ENCODE data around the gene SHH. TPM values are rescaled to one million over a fixed set of nuclear protein-coding genes. Genes with fewer than 3 reads are reported as not detected.

SHH gene
- total and polyA plus RNA-seq, 2 donors (not counting 1 experiment from before 2014, with no cell fraction given): under 0.01 TPM; not detected in 1

GRCh38 chr7:155775691-155776090 is 36.6 kb downstream of the SHH start:
- Histone ChIP-seq H3K4me1 (ENCODE audit: control insufficient read depth, extremely low read depth, insufficient read depth, low read length) (no peaks in the 10 kb centered on the region), H3K4me2 (ENCODE audit: extremely low read depth, insufficient read depth, low read length) (no peak overlapping the region), H3K4me3 (replicated peaks in 1 of 4; ENCODE audit: control extremely low read depth in 1 of 4, insufficient read depth in 1 of 4, low read depth in 3 of 4, low read length in 4 of 4) (no peak overlapping the region), H3K9ac (ENCODE audit: insufficient read depth, low read length) (no peak overlapping the region), H3K79me2 (ENCODE audit: control insufficient read depth, insufficient read depth, low read length) (no peaks in the 10 kb centered on the region), H4K20me1 (ENCODE audit: control insufficient read depth, extremely low read depth, insufficient read depth, low read length) (no peaks in the 10 kb centered on the region), H3K27ac (ENCODE audit: insufficient read depth, low read length) (no peak overlapping the region), H3K27me3 (ENCODE audit: control insufficient read depth, insufficient read depth, low read length) (no peaks in the 10 kb centered on the region), H3K36me3 (ENCODE audit: control insufficient read depth, insufficient read depth, low read length) (peaks cover 9% of the 10 kb centered on the region), H3K9me3 (ENCODE audit: control insufficient read depth, insufficient read depth, low read depth, low read length) (no peaks in the 10 kb centered on the region), H2AFZ (ENCODE audit: low read length) (no peak overlapping the region)
- no peak for DNase-seq (ENCODE audit: low read depth in 2 of 2)
- TF ChIP-seq CTCF (conservative IDR thresholded peaks at IDR 0.05 in 1 of 2, IDR thresholded peaks at IDR 0.05 in 1 of 2; ENCODE audit: low read depth in 1 of 2, low read length in 2 of 2) (no peak), EZH2 (IDR thresholded peaks at IDR 0.05; ENCODE audit: low read length, missing control alignments) (no peak)

GRCh38 chr7:155774947-155775346 is 37.3 kb downstream of the SHH start:
- Histone ChIP-seq H3K4me2 (ENCODE audit: extremely low read depth, insufficient read depth, low read length) (no peak overlapping the region), H3K4me1 (ENCODE audit: control insufficient read depth, extremely low read depth, insufficient read depth, low read length) (no peaks in the 10 kb centered on the region), H3K27me3 (ENCODE audit: control insufficient read depth, insufficient read depth, low read length) (no peaks in the 10 kb centered on the region), H3K79me2 (ENCODE audit: control insufficient read depth, insufficient read depth, low read length) (no peaks in the 10 kb centered on the region), H3K9me3 (ENCODE audit: control insufficient read depth, insufficient read depth, low read depth, low read length) (no peaks in the 10 kb centered on the region), H4K20me1 (ENCODE audit: control insufficient read depth, extremely low read depth, insufficient read depth, low read length) (no peaks in the 10 kb centered on the region), H3K4me3 (replicated peaks in 1 of 4; ENCODE audit: control extremely low read depth in 1 of 4, insufficient read depth in 1 of 4, low read depth in 3 of 4, low read length in 4 of 4) (no peak overlapping the region), H3K36me3 (ENCODE audit: control insufficient read depth, insufficient read depth, low read length) (peaks cover 14% of the 10 kb centered on the region), H3K9ac (ENCODE audit: insufficient read depth, low read length) (no peak overlapping the region), H2AFZ (ENCODE audit: low read length) (no peak overlapping the region), H3K27ac (ENCODE audit: insufficient read depth, low read length) (no peak overlapping the region)
- DNase-seq (ENCODE audit: low read depth in 2 of 2): peak in 1 of 2 donors; percentile 21
- no peak for TF ChIP-seq EZH2 (IDR thresholded peaks at IDR 0.05; ENCODE audit: low read length, missing control alignments)
- no peak for TF ChIP-seq CTCF (conservative IDR thresholded peaks at IDR 0.05 in 1 of 2, IDR thresholded peaks at IDR 0.05 in 1 of 2; ENCODE audit: low read depth in 1 of 2, low read length in 2 of 2)

GRCh38 chr7:155773531-155773930 is 38.7 kb downstream of the SHH start:
- Histone ChIP-seq H3K27ac (ENCODE audit: insufficient read depth, low read length) (no peak overlapping the region), H3K9me3 (ENCODE audit: control insufficient read depth, insufficient read depth, low read depth, low read length) (no peaks in the 10 kb centered on the region), H3K36me3 (ENCODE audit: control insufficient read depth, insufficient read depth, low read length) (peaks cover 15% of the 10 kb centered on the region), H3K4me3 (replicated peaks in 1 of 4; ENCODE audit: control extremely low read depth in 1 of 4, insufficient read depth in 1 of 4, low read depth in 3 of 4, low read length in 4 of 4) (no peak overlapping the region), H3K4me1 (ENCODE audit: control insufficient read depth, extremely low read depth, insufficient read depth, low read length) (no peaks in the 10 kb centered on the region), H3K79me2 (ENCODE audit: control insufficient read depth, insufficient read depth, low read length) (no peaks in the 10 kb centered on the region), H3K27me3 (ENCODE audit: control insufficient read depth, insufficient read depth, low read length) (no peaks in the 10 kb centered on the region), H3K4me2 (ENCODE audit: extremely low read depth, insufficient read depth, low read length) (no peak overlapping the region), H3K9ac (ENCODE audit: insufficient read depth, low read length) (no peak overlapping the region), H4K20me1 (ENCODE audit: control insufficient read depth, extremely low read depth, insufficient read depth, low read length) (no peaks in the 10 kb centered on the region), H2AFZ (ENCODE audit: low read length) (no peak overlapping the region)
- DNase-seq (ENCODE audit: low read depth in 2 of 2): no peak
- TF ChIP-seq CTCF (conservative IDR thresholded peaks at IDR 0.05 in 1 of 2, IDR thresholded peaks at IDR 0.05 in 1 of 2; ENCODE audit: low read depth in 1 of 2, low read length in 2 of 2) (no peak), EZH2 (IDR thresholded peaks at IDR 0.05; ENCODE audit: low read length, missing control alignments) (no peak)
